Brain microvascular endothelial cell (primary cell): ENCODE results near the gene ALOX12.

Experiments used
- DNase-seq: peaks from one replicate; pipeline ENCODE4 v3.0.0-alpha.2; 2020
- H3K27ac ChIP-seq: fragments of 250-450 bp; sonication (Bioruptor Pico); 2 replicates; pipeline ENCODE4 v1.5.1; 2020; ENCODE audit warnings: mild to moderate bottlenecking, moderate library complexity
- H3K27me3 ChIP-seq: fragments of 250-450 bp; sonication (Bioruptor Pico); replicated peaks from 2 replicates; pipeline ENCODE4 v1.5.1; 2020; ENCODE audit warnings: mild to moderate bottlenecking
- H3K36me3 ChIP-seq: fragments of 250-450 bp; sonication (Bioruptor Pico); replicated peaks from 2 replicates; pipeline ENCODE4 v1.5.1; 2020; ENCODE audit warnings: mild to moderate bottlenecking
- H3K4me3 ChIP-seq: 2 replicates; pipeline ENCODE4 v1.5.1; 2011; ENCODE audit warnings: low read depth, mild to moderate bottlenecking, control low read depth, low read length, moderate library complexity
- CTCF ChIP-seq: IDR thresholded peaks from 2 replicates; pipeline ENCODE4 v1.5.1; 2011; ENCODE audit warnings: low read depth, mild to moderate bottlenecking, moderate library complexity, low read length, control low read depth, inconsistent platforms; ENCODE audit errors: missing control alignments
- in situ Hi-C: cut with HindIII; loops from 2 replicates; pipeline ENCODE4 v1.10.0; 2017; ENCODE audit warnings: low sequenced_read_pairs, low pct_ligation_motif_present

The ALOX12 gene

GRCh38 chr17:7056386-7056785 lies 60.5 kb downstream of the ALOX12 start:
- Histone ChIP-seq H3K4me3 (no peak overlapping the region), H3K27ac (no peak overlapping the region), H3K27me3 (no peaks in the 10 kb centered on the region), H3K36me3 (no peaks in the 10 kb centered on the region)
- in situ Hi-C loops, result loop anchor here (25.0 kb wide), 1 partner anchor 131 kb away; the partner anchor contains the start of gene ASGR1
- no peak for TF ChIP-seq CTCF
- no peak for DNase-seq

GRCh38 chr17:7058831-7059447 lies 63.1 kb downstream of the ALOX12 start:
- Histone ChIP-seq H3K27me3 (no peaks in the 10 kb centered on the region), H3K4me3 (no peak overlapping the region)
- peak; percentile 30 for DNase-seq

More at GRCh38 chr17:7058831-7059447, 63.1 kb downstream of the ALOX12 start:
- H3K27ac ChIP-seq, result peak overlapping the region; percentile 19
- H3K36me3 ChIP-seq, result no peaks in the 10 kb centered on the region
- no peak for TF ChIP-seq CTCF
- in situ Hi-C loops, result loop anchor here (25.0 kb wide), 1 partner anchor 128 kb away; the partner anchor contains the start of gene ASGR1
